GM19438 (cell line): ENCODE measurements around the gene PTPRM.
A peak's percentile ranks its signal among the peaks of the same experiment; 100 is the strongest.

Experiments
- ATAC-seq: cut with Tn5 transposase; IDR thresholded peaks from one replicate; pipeline ENCODE4 v1.9.1; 2021; ENCODE audit warnings: low read depth; ENCODE audit not compliant: unreplicated experiment

Gene PTPRM

DNA sequence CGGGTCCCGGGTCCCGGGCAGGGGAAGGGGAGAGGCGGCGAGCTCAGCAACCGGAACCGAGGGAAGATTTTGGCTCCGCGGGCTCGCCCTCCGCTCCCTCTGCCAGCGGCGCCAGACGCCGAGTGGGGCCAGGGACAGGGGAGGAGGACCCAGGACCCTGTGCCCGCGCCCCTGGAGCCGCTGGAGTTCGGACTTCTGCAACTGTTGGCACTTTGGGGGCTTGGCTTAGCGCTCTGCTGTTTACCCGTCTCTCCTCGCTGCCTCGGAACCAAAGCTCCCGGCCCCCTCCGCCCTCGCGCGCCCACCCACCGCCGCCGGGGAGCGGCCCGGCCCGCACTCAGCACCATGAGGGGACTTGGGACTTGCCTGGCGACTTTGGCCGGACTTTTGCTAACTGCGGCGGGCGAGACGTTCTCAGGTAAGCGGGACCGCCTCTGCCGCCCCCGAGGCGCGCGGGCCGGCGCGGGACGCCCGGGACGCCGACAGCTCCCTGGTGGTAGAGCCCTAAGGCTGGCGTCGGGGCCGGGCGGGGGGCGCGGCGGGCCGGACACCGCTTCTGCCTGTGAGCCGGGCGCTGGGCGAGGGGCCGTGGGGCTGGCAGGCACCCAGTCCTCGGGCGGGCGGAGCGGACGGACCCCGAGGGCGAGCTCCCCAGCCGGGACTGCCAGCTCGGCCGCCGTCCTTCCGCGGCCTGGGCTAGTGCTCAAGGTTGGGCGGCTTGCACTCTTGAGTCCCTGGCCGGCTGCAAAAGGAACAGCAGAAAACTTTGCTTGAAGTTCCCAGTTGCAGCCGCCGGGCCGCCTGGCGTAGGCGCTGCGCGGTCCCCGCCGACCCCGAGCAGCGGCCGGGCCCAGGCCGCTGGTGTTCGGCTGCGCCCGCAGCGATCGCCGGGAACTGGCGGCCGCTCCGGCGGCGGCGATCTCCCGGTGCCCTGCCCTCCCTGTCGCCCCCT lies 634 bp downstream of the PTPRM start:
- ATAC-seq = peak; percentile 11

DNA sequence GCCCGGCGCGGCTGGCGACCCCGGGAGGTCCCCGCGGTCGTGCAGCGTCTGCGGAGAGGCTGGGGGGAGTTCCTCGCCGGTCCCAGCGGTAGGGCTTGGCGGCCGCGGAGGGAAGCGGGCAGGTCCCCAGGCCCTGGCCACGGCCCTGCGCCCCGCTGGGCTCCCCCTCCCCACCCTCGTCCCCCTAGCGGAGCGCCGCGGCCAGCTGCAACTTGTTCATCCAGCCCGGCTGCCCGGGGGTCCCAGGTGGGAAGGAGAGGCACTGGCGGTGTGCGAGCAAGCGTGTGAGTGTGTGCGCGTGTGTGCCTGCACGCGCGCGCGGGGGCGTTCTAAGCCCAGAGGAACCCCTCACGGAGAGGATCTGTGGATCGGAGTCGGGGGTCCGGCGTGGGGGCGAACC lies 1.3 kb downstream of the PTPRM start:
- ATAC-seq = no peak

GRCh38 chr18:7571626-7572025 lies 4.5 kb downstream of the PTPRM start:
- no peak for ATAC-seq

GRCh38 chr18:7572822-7573221 lies 5.7 kb downstream of the PTPRM start:
- ATAC-seq = no peak

GRCh38 chr18:7575465-7576028 lies 8.4 kb downstream of the PTPRM start:
- ATAC-seq = no peak

DNA sequence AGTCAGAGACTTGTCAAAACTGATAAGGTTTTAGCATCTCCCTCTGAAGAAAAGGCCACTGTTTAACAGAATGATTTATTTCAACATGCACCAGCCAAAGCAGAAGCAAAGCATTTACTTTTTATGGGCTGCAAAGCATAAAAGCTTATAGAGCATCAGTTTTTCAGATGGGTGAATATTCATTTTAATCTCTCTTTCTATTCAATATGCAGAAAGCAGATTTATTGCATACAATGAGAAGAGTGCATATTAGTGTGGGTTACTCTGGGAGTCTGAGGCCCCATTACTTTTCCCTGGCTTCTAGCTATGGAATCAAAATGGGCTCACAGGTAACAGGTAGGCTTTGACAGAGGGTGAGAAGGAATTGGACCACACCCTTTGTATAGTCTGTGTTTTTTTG lies 9.0 kb downstream of the PTPRM start:
- ATAC-seq = no peak

- ATAC-seq = no peak
Observed at GRCh38 chr18:7576685-7577084, 9.6 kb downstream of the PTPRM start.

- no peak for ATAC-seq
Observed at GRCh38 chr18:7577706-7578105, 10.6 kb downstream of the PTPRM start.

GRCh38 chr18:7579176-7579917 lies 12.2 kb downstream of the PTPRM start:
- no peak for ATAC-seq

GRCh38 chr18:7579918-7580542 lies 12.9 kb downstream of the PTPRM start:
- ATAC-seq = no peak

GRCh38 chr18:7584646-7585275 lies 17.6 kb downstream of the PTPRM start:
- no peak for ATAC-seq

DNA sequence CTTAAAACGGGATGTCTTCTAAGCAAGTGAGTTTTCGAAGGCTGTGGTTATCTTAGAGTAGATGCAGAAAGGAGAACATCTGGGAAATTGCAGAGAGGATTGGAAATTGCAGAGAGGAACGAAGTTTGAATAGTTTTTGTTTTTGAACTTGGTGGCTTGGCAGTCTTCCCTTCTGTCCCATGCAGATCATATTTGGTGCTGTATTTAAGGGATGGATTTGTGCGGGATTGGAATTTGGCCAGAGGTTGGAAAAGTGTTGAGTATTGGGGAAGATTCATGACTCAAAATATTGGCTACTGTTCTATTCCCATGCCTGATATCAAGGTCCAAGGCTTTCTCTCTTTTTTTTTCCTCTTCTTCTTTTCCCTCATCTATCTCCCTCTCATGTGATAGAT lies 18.2 kb downstream of the PTPRM start:
- ATAC-seq = no peak

GRCh38 chr18:7586379-7586778 lies 19.3 kb downstream of the PTPRM start:
- ATAC-seq = no peak

DNA sequence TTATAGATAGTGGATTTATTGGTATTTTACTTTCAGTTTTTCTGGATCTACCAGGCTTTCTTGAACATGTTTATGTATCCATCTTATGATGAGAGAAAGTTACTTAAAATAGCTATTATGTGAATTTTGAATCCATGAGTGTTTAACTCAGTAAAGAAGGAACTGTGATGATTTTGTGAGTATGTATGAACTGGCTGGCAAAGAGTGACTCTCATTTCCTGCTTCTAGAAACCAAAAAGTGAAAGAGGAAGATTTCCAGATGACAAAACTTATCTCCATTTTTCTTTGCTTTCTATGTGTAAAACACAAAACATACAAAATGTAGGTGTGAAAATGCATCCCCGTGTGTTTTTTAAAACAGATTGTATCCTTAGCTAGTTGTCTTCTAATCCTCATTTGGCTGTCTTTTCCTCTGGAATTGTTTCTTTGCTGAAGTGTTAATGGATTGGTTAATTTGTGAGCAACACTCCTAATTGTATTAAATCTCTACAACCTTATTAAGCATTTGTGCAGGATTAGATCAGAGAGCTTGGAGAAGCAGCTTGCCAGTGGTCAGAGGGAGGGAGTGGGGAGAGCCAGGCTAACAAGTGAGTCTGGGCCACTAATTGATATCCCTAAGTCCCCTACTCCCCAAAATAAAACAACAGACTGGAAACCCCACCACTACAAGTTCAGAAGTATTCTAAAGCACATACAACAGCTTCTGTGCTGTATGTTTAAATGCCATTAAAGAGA lies 23.9 kb downstream of the PTPRM start:
- no peak for ATAC-seq

DNA sequence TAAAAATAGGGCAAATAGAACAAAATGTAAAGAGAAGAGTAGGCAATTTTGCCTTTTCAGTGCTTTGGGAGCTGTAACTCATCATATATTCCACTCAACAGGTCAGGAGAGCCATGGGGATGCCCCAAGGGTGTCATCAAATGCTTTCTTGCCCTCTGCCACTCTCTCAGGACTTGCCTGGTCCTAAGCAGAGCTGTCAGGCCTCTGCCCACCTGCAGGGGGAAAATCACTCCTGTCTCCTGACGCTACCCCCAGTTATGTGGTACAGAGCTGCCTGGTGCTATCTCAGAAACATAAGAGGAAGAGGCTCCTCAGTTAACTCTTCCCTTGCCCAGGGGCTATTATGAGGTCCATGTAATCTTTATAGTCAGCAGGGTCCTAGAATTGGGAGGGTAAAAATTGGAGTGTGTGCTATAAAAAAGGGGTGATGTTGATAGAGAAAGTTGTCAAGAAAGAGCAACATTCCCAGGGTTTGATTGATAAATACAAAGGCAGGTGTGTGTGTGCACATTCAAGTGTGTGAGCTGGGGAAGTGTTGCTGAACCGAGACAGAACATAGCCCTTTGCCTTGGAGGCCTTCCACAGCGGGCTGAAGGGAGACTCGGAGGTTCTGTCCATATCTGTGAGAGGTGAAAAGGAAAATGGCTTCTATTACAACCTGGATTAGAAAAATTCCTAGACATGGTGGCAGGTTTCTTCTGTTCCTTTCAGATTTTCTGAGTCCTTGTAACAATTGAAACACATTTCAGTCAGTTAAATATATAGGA lies 25.4 kb downstream of the PTPRM start:
- ATAC-seq = no peak

GRCh38 chr18:7593218-7593819 lies 26.2 kb downstream of the PTPRM start:
- no peak for ATAC-seq

DNA sequence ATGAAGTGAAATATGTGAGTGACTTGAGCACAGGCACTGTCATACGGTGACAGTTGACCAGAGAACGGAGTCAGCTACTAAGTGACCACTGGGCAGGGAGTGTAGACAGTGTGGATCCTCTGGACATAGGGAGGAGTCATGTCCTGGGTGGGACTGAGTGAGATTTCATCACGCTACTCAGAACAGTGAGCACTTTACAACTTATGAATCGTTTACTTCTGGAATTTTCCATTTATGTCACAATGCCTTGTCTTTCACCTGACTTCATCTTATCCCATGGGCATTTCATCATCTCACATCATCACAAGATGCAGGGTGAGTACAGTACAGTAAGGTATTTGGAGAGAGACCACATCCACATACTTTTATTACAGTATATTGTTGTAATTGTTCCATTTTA lies 29.0 kb downstream of the PTPRM start:
- ATAC-seq = no peak

- ATAC-seq = no peak
Observed at GRCh38 chr18:7597500-7597899, 30.4 kb downstream of the PTPRM start.
